ENCODE measurements around the gene ELMO1.

- TF ChIP-seq POLR2A (IDR thresholded peaks at IDR 0.05), result no peak
- TF ChIP-seq CTCF (IDR thresholded peaks at IDR 0.05), result no peak
These were observed 174.8 kb downstream of the ELMO1 start for GRCh38 chr7:37273891-37274290.

Measured in body of pancreas (tissue), 4 donors.